HG02798 (cell line): ENCODE results near the gene FES.
"Not testable (repeated sequence)": the region's sequence is repeated elsewhere in the genome, so short reads cannot be mapped to it uniquely, and the experiment has no call there.

ENCODE experiments used
- ATAC-seq: cut with Tn5 transposase; IDR thresholded peaks from one replicate; pipeline ENCODE4 v1.9.1; 2021; ENCODE audit warnings: mild to moderate bottlenecking; ENCODE audit not compliant: unreplicated experiment, poor library complexity

The FES gene

DNA sequence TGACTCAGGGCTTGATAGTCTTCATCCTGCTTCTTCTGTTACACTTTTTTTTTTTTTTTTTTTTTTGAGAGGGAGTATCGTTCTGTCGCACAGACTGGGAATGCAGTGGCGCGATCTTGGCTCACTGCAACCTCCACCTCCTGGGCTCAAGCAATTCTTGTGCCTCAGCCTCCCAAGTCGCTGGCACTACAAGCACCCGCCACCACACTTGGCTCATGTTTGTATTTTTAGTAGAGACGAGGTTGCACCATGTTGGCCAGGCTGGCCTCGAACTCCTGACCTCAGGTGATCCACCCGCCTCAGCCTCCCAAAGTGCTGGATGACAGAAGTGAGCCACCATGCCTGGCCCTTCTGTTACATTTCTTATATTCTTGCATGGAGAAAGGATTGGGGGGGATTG is 9.3 kb upstream of the FES start:
- not testable (repeated sequence) for ATAC-seq

DNA sequence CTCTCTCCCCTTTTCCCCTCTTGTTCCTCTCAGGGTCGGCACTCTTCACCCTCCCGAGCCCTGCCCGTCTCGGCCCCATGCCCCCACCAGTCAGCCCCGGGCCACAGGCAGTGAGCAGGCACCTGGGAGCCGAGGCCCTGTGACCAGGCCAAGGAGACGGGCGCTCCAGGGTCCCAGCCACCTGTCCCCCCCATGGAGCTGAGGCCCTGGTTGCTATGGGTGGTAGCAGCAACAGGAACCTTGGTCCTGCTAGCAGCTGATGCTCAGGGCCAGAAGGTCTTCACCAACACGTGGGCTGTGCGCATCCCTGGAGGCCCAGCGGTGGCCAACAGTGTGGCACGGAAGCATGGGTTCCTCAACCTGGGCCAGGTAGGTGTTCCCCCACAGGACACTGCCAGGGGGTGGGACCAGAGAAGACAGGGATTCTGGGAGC is 8.7 kb upstream of the FES start:
- no peak for ATAC-seq

DNA sequence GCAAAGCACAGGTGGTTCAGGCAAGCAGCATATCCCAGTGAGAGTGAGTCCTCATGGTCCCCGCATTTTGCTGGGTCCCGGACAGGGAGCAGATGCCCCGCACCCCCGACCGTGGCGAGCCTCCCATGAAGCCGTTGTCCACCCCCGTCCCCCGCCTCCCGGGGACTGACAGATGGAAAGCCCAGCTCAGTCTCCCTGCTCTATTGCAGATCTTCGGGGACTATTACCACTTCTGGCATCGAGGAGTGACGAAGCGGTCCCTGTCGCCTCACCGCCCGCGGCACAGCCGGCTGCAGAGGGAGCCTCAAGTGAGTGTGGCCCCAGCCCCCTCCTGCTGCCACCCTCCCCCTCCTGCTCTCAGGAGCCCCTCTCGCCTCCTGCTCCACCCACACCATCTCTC is 8.3 kb upstream of the FES start:
- no peak for ATAC-seq

DNA sequence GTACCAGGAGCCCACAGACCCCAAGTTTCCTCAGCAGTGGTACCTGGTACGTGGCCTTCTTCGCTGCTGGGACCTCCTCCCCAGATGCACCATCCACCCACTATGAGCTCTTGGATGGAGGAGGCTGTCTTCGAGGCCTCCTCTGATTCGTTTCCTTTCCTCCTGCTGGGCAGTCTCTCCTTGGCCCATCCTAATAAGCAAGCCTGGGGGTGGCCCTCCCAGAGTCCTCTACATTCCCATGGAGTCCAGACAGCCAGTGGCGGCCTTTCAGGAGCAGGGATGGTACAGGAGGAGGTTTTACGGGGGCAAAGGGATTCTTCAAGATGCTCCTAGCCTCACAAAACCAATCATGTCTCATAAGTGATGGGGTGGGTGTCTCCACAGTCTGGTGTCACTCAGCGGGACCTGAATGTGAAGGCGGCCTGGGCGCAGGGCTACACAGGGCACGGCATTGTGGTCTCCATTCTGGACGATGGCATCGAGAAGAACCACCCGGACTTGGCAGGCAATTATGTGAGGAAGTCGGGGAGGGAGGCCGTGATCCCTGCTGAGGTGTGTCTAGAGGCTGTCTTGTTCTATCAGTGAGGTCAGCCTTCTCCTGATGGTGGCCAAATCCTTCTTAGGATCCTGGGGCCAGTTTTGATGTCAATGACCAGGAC is 7.7 kb upstream of the FES start:
- ATAC-seq = no peak

DNA sequence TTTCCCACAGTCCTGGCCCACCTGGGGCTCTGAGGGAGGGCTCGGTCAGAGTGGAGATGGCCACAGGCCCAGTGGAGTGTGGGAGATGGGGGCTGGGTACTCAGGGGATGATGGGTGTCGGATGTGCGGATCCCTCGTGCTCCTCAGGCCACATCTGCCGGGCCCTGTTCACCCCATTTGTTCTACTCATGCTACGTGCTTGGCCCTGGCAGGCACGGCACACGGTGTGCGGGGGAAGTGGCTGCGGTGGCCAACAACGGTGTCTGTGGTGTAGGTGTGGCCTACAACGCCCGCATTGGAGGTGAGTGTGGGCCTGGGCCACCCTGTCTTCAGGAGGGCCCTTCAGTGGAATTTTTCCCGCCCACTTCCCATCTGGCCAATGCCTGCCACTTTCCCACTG is 7.0 kb upstream of the FES start:
- ATAC-seq = no peak

DNA sequence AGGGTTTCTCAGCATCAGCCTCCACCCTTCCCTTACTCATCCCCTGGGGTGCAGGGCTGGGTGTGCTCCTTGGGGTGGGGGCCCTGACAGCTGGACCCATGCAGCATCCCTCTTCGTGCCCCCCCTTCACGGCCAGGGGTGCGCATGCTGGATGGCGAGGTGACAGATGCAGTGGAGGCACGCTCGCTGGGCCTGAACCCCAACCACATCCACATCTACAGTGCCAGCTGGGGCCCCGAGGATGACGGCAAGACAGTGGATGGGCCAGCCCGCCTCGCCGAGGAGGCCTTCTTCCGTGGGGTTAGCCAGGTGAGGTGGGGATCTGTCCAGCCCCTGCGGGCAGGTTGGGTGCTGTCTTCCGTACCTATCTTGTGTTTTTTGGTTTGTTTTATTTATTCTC is 6.3 kb upstream of the FES start:
- no peak for ATAC-seq

DNA sequence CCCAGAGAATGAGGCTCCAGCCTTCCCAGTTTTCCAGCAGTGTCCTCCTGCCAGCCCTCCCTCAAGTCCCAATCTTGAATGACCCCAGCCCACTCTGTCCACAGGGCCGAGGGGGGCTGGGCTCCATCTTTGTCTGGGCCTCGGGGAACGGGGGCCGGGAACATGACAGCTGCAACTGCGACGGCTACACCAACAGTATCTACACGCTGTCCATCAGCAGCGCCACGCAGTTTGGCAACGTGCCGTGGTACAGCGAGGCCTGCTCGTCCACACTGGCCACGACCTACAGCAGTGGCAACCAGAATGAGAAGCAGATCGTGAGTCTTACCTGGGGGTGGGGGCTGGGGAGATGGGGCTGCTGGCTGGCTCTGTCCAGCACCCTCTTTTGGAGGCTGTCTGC is 5.6 kb upstream of the FES start:
- ATAC-seq = no peak

DNA sequence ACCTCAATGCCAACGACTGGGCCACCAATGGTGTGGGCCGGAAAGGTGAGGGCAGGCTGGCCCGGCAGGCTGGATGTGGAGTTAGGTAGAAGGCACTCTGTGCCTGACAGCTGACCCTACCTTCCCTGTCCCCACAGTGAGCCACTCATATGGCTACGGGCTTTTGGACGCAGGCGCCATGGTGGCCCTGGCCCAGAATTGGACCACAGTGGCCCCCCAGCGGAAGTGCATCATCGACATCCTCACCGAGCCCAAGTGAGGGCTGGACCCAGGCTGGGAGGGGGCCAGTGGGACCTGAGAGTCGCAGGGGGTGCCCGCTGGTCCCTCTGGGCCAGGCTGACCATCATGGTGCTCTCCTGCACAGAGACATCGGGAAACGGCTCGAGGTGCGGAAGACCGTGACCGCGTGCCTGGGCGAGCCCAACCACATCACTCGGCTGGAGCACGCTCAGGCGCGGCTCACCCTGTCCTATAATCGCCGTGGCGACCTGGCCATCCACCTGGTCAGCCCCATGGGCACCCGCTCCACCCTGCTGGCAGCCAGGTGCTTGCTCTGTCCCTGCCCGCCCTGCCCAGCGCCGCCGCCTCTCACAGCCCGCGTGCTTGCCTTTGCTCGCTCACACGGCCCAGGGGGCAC is 4.5 kb upstream of the FES start:
- ATAC-seq = no peak

DNA sequence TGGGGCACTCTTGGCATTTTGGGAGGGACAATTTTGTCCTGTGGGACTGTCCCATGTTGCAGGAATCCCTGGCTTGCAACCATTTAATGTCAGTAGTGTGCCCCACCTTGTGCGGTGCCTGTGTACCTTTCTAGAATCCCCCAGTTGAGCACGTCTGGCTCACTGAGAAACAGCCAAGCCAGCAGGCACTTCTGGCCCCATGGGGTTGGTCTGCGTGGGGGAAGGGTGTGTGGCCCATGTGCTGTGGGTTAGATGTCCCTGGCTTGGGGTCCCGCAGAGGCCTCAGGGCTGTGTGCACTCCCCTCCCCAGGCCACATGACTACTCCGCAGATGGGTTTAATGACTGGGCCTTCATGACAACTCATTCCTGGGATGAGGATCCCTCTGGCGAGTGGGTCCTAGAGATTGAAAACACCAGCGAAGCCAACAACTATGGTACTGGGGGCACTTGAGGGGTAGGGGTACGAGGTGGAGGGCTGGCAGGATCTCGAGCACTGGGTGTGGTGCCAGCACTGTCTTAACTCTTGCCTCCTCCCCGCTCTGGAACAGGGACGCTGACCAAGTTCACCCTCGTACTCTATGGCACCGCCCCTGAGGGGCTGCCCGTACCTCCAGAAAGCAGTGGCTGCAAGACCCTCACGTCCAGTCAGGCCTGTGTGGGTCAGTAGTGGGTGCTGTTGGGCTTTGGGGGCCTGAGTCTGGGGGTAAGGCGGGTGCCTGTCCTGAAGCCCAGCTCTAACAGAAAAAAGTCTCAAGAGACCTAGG is 3.7 kb upstream of the FES start:
- no peak for ATAC-seq

DNA sequence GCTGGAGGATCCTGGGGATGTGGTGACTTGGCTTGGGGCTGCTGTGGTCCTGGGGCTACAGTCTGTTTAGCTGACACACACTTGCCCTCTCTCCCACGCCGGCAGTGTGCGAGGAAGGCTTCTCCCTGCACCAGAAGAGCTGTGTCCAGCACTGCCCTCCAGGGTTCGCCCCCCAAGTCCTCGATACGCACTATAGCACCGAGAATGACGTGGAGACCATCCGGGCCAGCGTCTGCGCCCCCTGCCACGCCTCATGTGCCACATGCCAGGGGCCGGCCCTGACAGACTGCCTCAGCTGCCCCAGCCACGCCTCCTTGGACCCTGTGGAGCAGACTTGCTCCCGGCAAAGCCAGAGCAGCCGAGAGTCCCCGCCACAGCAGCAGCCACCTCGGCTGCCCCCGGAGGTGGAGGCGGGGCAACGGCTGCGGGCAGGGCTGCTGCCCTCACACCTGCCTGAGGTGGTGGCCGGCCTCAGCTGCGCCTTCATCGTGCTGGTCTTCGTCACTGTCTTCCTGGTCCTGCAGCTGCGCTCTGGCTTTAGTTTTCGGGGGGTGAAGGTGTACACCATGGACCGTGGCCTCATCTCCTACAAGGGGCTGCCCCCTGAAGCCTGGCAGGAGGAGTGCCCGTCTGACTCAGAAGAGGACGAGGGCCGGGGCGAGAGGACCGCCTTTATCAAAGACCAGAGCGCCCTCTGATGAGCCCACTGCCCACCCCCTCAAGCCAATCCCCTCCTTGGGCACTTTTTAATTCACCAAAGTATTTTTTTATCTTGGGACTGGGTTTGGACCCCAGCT is 2.9 kb upstream of the FES start:
- ATAC-seq = no peak

DNA sequence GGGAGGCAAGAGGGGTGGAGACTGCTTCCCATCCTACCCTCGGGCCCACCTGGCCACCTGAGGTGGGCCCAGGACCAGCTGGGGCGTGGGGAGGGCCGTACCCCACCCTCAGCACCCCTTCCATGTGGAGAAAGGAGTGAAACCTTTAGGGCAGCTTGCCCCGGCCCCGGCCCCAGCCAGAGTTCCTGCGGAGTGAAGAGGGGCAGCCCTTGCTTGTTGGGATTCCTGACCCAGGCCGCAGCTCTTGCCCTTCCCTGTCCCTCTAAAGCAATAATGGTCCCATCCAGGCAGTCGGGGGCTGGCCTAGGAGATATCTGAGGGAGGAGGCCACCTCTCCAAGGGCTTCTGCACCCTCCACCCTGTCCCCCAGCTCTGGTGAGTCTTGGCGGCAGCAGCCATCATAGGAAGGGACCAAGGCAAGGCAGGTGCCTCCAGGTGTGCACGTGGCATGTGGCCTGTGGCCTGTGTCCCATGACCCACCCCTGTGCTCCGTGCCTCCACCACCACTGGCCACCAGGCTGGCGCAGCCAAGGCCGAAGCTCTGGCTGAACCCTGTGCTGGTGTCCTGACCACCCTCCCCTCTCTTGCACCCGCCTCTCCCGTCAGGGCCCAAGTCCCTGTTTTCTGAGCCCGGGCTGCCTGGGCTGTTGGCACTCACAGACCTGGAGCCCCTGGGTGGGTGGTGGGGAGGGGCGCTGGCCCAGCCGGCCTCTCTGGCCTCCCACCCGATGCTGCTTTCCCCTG is 2.2 kb upstream of the FES start:
- no peak for ATAC-seq

DNA sequence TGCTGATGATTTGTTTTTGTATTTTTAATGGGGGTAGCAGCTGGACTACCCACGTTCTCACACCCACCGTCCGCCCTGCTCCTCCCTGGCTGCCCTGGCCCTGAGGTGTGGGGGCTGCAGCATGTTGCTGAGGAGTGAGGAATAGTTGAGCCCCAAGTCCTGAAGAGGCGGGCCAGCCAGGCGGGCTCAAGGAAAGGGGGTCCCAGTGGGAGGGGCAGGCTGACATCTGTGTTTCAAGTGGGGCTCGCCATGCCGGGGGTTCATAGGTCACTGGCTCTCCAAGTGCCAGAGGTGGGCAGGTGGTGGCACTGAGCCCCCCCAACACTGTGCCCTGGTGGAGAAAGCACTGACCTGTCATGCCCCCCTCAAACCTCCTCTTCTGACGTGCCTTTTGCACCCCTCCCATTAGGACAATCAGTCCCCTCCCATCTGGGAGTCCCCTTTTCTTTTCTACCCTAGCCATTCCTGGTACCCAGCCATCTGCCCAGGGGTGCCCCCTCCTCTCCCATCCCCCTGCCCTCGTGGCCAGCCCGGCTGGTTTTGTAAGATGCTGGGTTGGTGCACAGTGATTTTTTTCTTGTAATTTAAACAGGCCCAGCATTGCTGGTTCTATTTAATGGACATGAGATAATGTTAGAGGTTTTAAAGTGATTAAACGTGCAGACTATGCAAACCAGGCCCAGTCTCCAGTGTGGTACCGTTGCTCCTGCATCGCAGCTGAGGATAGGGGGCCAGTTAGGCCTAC is 1.4 kb upstream of the FES start:
- ATAC-seq = no peak

DNA sequence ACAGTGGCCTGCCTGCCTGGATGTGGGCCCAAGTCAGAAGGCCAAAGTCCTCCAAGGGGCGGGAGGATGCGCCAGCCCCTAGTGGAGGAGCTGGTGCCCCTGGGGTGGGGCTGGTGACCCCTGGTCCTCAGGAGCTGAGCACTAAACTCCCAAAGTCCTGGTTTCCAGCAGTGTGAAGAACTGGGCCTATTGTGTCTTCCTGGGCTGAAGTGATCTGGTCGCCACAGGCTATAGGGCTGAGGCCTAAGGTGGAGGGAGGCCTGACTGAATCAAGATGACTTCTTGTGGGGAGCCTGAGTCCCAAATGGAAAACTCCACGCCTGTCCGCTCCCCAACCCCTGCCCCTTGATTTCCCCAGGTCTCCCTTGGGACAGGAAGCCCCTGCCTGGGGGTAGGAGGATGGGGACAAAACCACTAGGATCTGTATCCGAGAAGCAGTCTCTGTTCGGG is 753 bp upstream of the FES start:
- ATAC-seq = no peak

DNA sequence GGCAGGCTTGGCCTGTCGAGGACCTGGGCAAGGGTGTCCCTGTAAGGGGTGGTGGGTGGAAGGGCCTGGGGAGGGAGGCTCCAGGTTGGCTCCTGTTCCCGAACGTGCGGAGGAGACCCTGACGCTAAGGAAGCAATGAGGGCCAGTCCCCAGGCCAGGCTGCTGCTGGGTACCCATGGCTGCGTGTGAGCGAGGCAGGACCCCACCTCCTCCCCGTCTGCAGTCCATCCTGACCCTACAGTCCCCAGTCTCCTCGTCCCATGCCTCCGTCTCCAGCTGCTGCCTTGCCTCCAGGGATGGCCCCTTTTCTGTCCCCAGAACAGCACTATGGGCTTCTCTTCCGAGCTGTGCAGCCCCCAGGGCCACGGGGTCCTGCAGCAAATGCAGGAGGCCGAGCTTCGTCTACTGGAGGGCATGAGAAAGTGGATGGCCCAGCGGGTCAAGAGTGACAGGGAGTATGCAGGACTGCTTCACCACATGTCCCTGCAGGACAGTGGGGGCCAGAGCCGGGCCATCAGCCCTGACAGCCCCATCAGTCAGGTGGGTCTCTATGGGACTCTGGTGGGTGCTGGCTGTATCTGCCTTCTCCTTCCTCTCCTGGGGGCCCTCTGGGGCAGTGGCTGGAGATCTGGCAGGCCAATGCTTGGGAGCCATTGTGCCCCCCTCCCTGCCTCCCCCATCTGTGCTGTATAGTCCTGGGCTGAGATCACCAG is 571 bp downstream of the FES start:
- ATAC-seq = no peak

DNA sequence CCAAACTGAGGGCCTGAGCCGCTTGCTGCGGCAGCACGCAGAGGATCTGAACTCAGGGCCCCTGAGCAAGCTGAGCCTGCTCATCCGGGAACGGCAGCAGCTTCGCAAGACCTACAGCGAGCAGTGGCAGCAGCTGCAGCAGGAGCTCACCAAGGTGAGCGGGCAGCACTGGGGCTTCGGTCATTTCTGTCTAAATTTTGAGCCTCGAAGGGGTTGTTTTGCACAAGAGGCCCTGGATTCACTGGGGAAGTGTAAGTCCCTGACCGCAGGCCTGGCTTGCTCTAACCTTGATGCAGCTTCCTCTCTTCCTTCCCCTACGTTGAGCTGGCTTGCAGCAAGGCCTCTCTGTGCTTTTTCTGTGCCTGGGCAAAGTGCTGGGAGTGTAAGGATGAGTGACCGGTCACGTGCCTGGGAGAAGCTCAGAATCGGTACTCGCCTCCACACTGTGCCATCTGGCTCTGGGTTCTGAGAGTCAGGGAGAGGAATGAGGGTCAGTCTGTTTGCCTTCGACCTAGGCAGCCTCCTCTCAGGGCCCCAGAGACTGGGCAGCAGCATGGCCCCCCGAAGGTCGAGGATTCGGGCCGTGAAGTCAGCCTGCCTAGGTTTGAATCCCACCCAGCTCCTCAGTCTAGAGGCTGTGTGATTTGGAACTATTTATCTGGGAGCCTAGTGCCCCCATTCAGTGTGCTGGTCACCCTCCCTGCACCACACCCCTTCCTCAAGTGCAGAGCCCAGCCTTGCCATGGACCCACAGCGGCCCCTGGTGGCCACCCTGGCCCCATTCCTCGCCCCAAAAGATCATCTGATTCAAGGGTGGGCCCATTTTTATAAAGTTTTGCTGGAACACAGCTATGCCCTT is 1.4 kb downstream of the FES start:
- no peak for ATAC-seq

DNA sequence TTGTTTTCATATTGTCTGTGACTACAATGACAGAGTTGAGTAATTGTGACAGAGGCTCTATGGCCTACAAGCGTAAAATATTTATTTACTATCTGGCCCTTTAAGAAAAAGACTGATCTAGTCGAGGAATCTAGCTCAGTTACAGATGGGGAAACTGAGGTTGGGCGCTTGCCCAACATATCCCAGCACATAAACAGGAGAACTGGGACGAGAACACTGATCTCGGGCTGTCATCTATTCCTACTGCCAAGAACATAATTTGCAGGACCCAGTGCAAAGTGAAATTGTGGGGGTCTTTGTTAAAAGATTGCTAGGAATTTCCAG is 1.9 kb downstream of the FES start:
- no peak for ATAC-seq

DNA sequence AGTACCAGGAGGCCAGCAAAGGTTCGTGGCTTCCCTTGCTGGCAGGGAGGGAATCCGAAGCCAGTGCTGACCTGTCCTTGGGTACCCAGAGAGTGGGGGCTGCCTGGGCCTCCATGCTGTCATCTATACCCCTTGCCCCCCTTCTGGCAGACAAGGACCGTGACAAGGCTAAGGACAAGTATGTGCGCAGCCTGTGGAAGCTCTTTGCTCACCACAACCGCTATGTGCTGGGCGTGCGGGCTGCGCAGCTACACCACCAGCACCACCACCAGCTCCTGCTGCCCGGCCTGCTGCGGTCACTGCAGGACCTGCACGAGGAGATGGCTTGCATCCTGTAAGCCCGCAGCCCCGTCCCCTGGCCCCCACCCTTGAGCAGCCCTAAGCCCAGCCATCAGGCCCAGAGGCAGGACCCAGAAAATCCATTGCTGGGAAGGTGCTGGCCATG is 2.8 kb downstream of the FES start:
- ATAC-seq = no peak

DNA sequence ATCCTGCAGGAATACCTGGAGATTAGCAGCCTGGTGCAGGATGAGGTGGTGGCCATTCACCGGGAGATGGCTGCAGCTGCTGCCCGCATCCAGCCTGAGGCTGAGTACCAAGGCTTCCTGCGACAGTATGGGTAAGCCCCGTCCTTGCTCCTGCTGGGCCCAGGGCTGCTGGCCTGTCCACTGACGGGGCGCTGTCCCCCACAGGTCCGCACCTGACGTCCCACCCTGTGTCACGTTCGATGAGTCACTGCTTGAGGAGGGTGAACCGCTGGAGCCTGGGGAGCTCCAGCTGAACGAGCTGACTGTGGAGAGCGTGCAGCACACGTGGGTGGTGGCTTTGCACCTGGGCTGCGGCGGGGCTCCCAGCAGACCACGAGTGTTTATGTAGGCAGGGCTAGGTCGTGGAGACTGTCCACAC is 5.0 kb downstream of the FES start:
- no peak for ATAC-seq
